ENCODE results near the gene KRTAP4-9.
"Not testable (repeated sequence)": the region's sequence is repeated elsewhere in the genome, so short reads cannot be mapped to it uniquely, and the experiment has no call there.

Gene KRTAP4-9

DNA sequence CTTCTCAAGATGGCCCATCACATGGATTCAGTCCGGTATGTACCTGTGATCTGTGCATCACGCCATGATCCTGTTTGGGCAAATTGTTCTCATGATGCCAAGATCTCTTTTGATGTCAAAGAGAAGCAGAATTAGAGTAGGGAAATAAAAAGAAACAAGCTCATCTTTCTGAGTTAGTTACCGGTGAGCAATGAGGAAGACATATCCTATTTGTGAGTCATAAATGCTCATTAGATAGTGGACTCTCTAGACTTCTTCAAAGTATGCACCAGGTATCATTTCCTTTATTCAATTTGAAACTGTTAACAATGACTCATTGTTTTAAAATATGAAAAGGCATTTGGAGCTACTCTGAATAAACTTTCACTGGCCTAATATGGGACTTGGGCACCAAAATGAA is 26.8 kb downstream of the KRTAP4-9 start:
- DNase-seq (ENCODE audit: low read depth) = no peak

DNA sequence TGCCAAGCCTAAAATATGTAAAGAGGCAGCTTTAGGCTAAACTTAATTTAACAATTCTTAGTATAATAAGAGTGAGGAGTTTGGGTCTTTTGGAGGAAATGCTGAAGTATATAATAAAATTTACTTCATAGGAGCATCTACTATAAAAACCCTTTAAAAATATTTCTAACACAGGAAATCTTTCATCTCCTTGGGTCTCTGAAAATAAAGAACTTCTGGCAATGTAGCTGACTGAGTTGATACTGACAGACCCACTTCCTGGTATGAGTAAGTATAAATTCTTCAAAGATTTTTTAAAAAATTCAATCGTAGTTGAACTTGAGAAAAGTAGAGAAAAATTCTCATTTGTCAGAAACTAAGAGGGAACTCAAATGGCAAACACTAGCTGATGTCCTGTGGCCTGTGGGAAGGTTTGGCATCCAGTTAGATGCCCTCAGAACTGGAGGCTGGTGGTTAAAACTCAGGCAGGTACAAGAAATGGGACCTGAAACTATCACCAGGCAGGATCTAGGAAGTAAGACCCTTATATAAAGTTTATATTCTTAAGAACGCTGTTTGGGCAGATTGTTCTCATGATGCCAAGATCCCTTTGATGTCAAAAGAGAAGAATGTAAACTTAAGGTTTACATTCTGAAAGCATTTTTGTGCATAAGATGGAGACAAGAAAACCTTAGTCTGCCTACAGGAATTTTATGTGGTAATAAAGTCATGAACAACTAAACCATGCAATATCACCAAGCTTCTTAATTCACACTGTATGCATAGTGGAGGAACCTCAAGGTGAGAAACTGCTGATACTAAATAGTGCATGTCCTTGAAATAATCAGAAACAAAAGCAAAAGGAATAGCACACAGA is 28.9 kb downstream of the KRTAP4-9 start:
- no peak for DNase-seq (ENCODE audit: low read depth)

DNA sequence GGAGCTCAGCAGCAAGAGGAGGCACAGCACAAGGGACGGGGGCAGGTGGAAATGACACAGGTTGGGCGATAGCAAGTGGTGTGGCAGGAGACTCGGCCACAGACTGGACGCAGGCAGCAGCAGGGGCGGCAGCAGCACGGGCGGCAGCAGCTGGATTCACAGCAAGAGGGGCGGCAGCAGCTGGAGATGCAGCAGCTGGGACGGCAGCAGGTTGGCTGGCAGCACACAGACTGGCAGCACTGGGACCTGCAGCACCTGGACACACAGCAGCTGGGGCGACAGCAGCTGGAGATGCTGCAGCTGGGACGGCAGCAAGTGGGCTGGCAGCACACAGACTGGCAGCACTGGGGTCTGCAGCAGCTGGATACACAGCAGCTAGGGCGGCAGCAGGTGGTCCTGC is 34.7 kb downstream of the KRTAP4-9 start:
- not testable (repeated sequence) for DNase-seq (ENCODE audit: low read depth)

DNA sequence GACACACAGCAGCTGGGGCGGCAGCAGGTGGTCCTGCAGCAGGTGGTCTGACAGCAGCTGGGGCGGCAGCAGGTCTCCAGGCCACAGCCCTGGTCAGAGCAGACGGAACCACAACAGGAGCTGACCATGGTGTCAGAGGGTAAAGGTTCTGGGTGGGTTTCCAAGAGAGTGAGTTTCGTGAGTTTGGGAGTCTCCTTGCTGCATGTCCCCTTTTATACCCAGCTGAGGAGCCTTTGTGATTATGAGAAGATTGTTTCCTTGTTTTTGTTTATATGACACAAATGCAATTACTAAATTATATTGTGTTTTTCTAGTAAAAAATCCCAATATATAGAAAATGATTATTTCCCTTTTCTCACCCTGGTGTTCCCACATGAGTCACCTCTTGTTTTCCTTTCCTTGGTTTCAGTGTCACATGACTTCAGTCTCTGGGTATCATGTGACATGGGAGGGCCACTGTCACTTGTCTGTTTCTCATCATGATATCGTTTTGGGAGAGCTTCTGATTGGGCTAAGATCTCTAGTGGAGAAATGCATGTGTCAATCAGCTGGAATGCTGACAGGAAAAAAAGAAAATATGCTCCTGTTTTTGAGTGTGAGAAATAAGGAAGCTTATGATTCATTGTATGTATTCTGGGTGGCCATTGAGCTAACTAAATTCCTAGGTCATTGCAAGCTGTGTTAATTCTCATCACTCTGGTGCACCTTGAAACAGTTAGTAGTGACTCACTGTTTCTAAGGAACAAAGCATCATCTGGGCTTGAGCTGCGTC is 35.4 kb downstream of the KRTAP4-9 start, which contains the start of gene KRTAP4-6:
Gene KRTAP4-6, minus strand, starts transcription at position 185 of the 772 bp plus-strand sequence. Its CDS starts 57 bp downstream, at position 128.
- no peak for DNase-seq (ENCODE audit: low read depth)

DNA sequence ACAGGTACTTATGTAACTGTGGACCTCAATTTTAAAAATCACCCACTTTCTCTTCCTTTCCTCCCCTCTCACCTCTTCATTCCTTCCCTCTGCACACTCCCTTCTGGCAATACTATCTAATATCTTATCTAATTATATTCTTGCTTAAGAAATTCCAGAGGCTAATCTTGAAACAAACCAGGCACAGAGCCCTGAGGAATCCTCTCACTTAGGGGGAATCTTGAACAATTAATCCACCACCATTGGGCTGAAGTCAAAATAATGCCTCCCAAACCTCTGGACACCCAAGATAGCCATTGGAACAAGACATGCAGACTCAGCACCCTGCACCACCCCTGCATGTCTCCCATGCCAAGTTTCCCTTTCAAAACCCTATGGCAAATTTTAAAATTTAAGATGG is 36.2 kb downstream of the KRTAP4-9 start:
- no peak for DNase-seq (ENCODE audit: low read depth)

DNA sequence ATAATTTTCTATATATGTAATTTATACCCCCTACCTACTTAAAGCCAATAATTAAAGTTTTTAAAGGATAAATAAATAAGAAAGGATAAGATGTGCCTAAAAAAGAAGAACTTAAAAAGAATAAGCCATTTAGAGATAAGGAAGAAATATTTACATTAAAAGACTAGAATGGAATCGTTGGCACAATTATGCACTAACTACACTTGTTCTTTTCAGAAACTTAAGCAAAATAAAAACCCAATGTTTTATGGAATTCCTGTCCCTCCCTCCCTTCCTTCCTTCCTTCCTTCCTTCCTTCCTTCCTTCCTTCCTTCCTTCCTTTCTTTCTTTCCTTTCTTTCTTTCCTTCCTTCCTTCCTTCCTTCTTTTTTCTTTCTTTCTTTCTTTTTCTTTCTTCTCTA is 39.7 kb downstream of the KRTAP4-9 start:
- no peak for DNase-seq (ENCODE audit: low read depth)

DNA sequence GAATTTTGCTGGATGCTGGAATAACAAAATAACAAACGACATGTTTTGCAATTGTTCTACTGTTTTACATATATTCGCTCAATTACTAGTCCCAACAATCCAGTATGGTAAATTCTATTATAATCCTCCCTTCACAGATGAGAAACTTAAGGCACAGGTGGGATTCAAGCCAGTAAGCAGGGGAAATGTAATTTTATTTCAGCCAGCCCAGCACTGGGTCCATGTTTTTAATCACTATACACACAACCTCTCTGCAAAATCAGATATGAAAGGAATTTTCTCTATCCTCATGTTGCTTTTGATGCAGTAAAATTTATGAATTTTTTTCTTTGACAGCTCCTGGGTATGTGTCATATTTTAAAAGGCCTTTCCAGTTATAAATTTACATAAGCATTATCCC is 40.1 kb downstream of the KRTAP4-9 start:
- no peak for DNase-seq (ENCODE audit: low read depth)

DNA sequence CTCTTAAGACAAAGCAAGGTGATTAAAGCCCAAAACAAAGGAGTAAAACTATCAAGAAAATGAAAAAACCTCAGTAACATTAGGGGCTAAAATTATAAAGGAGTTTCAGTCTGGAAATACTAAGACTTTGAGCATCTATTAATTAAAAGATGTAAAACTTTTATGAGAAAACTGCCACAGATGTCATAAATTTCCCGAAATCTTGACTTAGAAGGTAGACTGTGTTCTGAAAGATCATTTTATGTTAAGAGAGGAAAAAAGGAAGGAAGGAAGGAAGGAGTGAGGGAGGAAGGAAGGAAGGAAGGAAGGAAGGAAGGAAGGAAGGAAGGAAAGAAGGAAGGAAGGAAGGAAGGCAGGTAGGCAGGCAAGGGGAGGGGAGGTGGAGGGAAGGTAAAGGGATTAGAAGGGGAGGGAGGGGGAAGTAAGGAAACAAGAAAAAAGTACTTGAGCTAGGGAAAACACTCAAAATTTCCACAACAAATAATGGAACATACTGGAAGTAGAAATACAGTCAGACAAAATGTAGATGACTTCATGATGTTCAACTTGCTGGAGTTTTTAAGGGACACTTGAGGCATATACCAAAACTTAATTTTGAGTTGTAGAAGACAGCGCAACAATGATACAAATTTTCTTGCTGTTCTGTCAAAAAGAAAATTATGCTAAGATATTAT is 42.5 kb downstream of the KRTAP4-9 start:
- no peak for DNase-seq (ENCODE audit: low read depth)

DNA sequence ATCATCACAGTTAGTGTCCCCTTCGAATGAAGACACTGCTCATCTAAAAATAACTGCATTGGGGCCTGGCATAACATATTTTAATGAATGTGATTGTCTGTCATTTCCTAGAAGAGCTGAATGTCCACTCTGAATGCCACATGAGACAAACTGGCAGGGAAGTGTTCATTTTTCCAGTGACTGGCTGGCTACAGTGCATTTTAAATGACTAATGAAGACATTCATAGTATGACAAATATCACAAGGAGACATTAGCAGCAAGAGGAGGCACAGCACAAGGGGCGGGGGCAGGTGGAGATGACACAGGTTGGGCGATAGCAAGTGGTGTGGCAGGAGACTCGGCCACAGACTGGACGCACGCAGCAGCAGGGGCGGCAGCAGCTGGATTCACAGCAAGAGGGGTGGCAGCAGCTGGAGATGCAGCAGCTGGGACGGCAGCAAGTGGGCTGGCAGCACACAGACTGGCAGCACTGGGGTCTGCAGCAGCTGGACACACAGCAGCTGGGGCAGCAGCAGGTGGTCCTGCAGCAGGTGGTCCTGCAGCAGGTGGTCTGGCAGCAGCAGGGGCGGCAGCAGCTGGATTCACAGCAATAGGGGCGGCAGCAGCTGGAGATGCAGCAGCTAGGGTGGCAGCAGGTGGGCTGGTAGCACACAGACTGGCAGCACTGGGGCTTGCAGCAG is 43.9 kb downstream of the KRTAP4-9 start:
- DNase-seq (ENCODE audit: low read depth) = not testable (repeated sequence)

DNA sequence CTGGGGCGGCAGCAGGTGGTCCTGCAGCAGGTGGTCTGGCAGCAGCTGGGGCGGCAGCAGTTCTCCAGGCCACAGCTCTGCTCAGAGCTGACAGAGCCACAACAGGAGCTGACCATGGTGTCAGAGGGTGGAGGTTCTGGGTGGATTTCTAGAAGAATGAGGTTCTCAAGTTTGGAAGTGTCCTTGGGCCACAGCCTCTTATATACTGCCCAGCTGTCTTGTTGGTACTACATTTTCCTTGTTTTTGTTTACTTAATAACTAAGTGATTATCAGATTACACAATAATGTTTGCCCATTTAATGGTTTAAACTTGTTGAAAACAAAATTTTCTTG is 44.4 kb downstream of the KRTAP4-9 start, which contains the start of gene KRTAP4-5:
Gene KRTAP4-5, minus strand, starts transcription at position 174 of the 334 bp plus-strand sequence. Its CDS starts 58 bp downstream, at position 116.
- no peak for DNase-seq (ENCODE audit: low read depth)

DNA sequence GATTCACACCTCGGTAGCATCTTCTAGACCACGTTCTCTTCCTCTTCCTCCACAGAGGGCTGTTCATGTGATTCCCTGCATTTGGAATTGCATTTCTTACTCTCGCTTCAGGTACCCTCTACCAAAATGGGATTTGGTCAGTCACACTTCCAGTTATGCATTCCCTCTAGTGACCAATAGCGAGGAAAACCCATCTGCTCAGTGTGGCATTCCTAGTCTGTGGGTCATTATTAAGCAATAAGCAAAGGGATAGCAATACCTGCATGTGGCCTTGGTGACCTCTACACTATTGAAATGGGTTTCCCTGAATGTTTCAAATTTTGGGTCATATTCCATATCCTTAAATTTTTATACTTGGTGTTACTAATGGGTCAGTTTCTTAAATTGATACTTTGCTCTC is 44.8 kb downstream of the KRTAP4-9 start:
- DNase-seq (ENCODE audit: low read depth) = no peak

DNA sequence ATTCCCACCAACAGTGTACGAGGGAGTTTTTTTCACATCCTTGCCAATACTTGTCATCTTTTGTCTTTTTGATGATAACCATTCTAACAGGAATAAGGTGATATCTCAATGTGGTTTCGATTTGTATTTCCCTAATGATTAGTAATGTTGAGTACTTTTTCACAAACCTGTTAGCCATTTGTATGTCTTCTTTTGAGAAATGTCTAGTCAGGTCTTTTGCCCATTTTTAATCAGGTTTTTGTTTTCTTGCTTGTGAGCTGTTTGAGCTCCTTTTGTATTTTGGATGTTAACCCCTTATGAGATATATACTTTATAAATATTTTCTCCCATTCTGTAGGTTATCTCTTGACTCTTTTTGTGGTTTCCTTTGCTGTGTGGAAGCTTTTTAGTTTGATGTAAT is 46.3 kb downstream of the KRTAP4-9 start:
- DNase-seq (ENCODE audit: low read depth) = no peak

DNA sequence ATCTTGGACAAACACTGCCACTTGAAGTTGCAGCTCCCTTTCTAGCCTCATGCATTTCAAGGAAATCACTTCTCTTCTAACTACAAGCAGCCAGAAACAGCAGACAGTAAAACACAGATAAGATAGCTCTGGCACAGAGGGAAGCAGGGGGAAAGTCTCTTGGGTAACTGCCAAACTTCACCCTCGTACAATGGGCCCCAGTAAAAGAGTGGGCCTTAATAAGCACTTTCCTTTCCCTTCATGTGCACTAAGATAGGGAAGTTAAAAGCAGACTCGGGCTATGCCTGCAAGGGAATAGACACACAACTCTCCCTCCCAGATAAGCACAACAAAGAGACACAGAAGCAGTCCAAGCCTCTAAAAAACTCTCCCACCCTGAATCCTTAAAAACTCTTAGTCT is 48.7 kb downstream of the KRTAP4-9 start:
- no peak for DNase-seq (ENCODE audit: low read depth)
